Parathyroid adenoma (tissue), 2 donors: ENCODE data around the gene DEFB113.

Experiments used
- H2AFZ ChIP-seq: fragments of 300-600 bp; sonication (generic); one replicate; pipeline ENCODE4 v1.7.0; 2017; ENCODE audit warnings: antibody characterized with exemption, mild to moderate bottlenecking
- H3K27ac ChIP-seq: fragments of 300-600 bp; sonication (generic); one replicate; pipeline ENCODE4 v1.7.0; 2017
- H3K27me3 ChIP-seq: fragments of 300-600 bp; sonication (generic); one replicate; pipeline ENCODE4 v1.7.0; 2017; ENCODE audit warnings: low read length; ENCODE audit not compliant: control insufficient read depth, insufficient read depth
- H3K36me3 ChIP-seq: fragments of 300-600 bp; sonication (generic); one replicate; pipeline ENCODE4 v1.7.0; 2017; ENCODE audit warnings: low read length; ENCODE audit not compliant: control insufficient read depth, insufficient read depth
- H3K4me1 ChIP-seq: fragments of 300-600 bp; sonication (generic); one replicate; pipeline ENCODE4 v1.7.0; 2017; ENCODE audit warnings: control low read depth
- H3K4me2 ChIP-seq: fragments of 300-600 bp; sonication (generic); one replicate; pipeline ENCODE4 v1.7.0; 2017; ENCODE audit warnings: low read length
- H3K4me3 ChIP-seq: fragments of 300-600 bp; sonication (generic); one replicate; pipeline ENCODE4 v1.7.0; 2017; ENCODE audit warnings: low read depth, low read length
- H3K79me2 ChIP-seq: fragments of 300-600 bp; sonication (generic); one replicate; pipeline ENCODE4 v1.7.0; 2017; ENCODE audit warnings: control low read depth
- H3K9ac ChIP-seq: fragments of 300-600 bp; sonication (generic); one replicate; pipeline ENCODE4 v1.7.0; 2017; ENCODE audit warnings: mild to moderate bottlenecking
- H3K9me3 ChIP-seq: fragments of 300-600 bp; sonication (generic); one replicate; pipeline ENCODE4 v1.7.0; 2017; ENCODE audit warnings: low read length; ENCODE audit not compliant: control insufficient read depth
- CTCF ChIP-seq: fragments of 300-600 bp; sonication (generic); IDR thresholded peaks from one replicate; pipeline ENCODE4 v1.7.0; 2017; ENCODE audit warnings: antibody characterized with exemption, mild to moderate bottlenecking
- donor health status: primary hyperparathyroidism.

DEFB113 gene

GRCh38 chr6:49933526-49933925 is 35.9 kb downstream of the DEFB113 start:
- Histone ChIP-seq H3K79me2 (no peaks in the 10 kb centered on the region), H3K9ac (no peak overlapping the region), H3K9me3 (no peaks in the 10 kb centered on the region), H3K4me1 (no peaks in the 10 kb centered on the region), H3K4me3 (no peak overlapping the region), H3K27me3 (no peaks in the 10 kb centered on the region), H3K27ac (no peak overlapping the region), H2AFZ (no peak overlapping the region), H3K36me3 (no peaks in the 10 kb centered on the region), H3K4me2 (no peak overlapping the region)
- no peak for TF ChIP-seq CTCF

- no peak for TF ChIP-seq CTCF
- H3K27ac ChIP-seq = no peak overlapping the region
- H3K79me2 ChIP-seq = no peaks in the 10 kb centered on the region
- H3K4me2 ChIP-seq = no peak overlapping the region
- H3K9ac ChIP-seq = no peak overlapping the region
- H3K4me1 ChIP-seq = no peaks in the 10 kb centered on the region
- H3K36me3 ChIP-seq = no peaks in the 10 kb centered on the region
- H3K27me3 ChIP-seq = no peaks in the 10 kb centered on the region
- H2AFZ ChIP-seq = no peak overlapping the region
- H3K4me3 ChIP-seq = no peak overlapping the region
- no peaks in the 10 kb centered on the region for H3K9me3 ChIP-seq
Observed at GRCh38 chr6:49929340-49929739, 40.1 kb downstream of the DEFB113 start.

GRCh38 chr6:49923826-49924225 is 45.6 kb downstream of the DEFB113 start:
- Histone ChIP-seq H3K27me3 (no peaks in the 10 kb centered on the region), H2AFZ (no peak overlapping the region), H3K9ac (no peak overlapping the region), H3K4me1 (no peaks in the 10 kb centered on the region), H3K36me3 (no peaks in the 10 kb centered on the region), H3K27ac (no peak overlapping the region), H3K79me2 (no peaks in the 10 kb centered on the region), H3K4me2 (no peak overlapping the region), H3K9me3 (no peaks in the 10 kb centered on the region), H3K4me3 (no peak overlapping the region)
- TF ChIP-seq CTCF = no peak

- Histone ChIP-seq H3K4me1 (no peaks in the 10 kb centered on the region), H3K9ac (no peak overlapping the region), H3K27ac (no peak overlapping the region), H3K27me3 (no peaks in the 10 kb centered on the region), H3K9me3 (no peaks in the 10 kb centered on the region), H3K4me2 (no peak overlapping the region), H3K4me3 (no peak overlapping the region), H3K36me3 (no peaks in the 10 kb centered on the region), H3K79me2 (no peaks in the 10 kb centered on the region), H2AFZ (no peak overlapping the region)
- TF ChIP-seq CTCF = no peak
Observed at GRCh38 chr6:49919935-49920644, 49.3 kb downstream of the DEFB113 start.

- H3K9me3 ChIP-seq = no peaks in the 10 kb centered on the region
- no peaks in the 10 kb centered on the region for H3K4me1 ChIP-seq
- no peak overlapping the region for H3K9ac ChIP-seq
- no peak for TF ChIP-seq CTCF
- no peaks in the 10 kb centered on the region for H3K36me3 ChIP-seq
- H3K27ac ChIP-seq = no peak overlapping the region
- H3K27me3 ChIP-seq = no peaks in the 10 kb centered on the region
- H3K79me2 ChIP-seq = no peaks in the 10 kb centered on the region
- H3K4me3 ChIP-seq = no peak overlapping the region
- no peak overlapping the region for H2AFZ ChIP-seq
- H3K4me2 ChIP-seq = no peak overlapping the region
Observed at GRCh38 chr6:49919261-49919660, 50.2 kb downstream of the DEFB113 start.
